Caco-2 (cell line): ENCODE measurements around the gene NDUFV1. TPM values are rescaled to one million over a fixed set of nuclear protein-coding genes. Genes with fewer than 3 reads are reported as not detected.

Experiments
- BruUV-seq: library from RNA; stranded (reverse); fragments of 400-500 nt; replicated peaks from 2 replicates; lab custom pipeline; 2021; lab: Mats Ljungman, UMichigan
- CTCF ChIA-PET: fragments of 300-600 bp; sonication (Branson Sonifier 250); formaldehyde crosslinking; loops from one replicate; lab custom pipeline; 2022; ENCODE audit warnings: antibody characterized with exemption; lab: Charles Lee
- POLR2A ChIA-PET: fragments of 300-600 bp; sonication (Branson Sonifier 250); formaldehyde crosslinking; loops from one replicate; lab custom pipeline; 2022; ENCODE audit warnings: antibody characterized with exemption; lab: Charles Lee
- DNase-seq, 2 experiments: peaks; one replicate each; pipeline versions ENCODE4 v3.0.0 to v3.0.0-alpha.2; 2020 to 2022
- H3K27me3 ChIP-seq: replicated peaks from 2 replicates; pipeline ENCODE4 v1.6.0; 2011; ENCODE audit warnings: low read length; ENCODE audit not compliant: control insufficient read depth, insufficient read depth
- H3K36me3 ChIP-seq: 2 replicates; pipeline ENCODE4 v1.5.1; 2011; ENCODE audit warnings: low read length; ENCODE audit not compliant: control insufficient read depth, insufficient read depth
- H3K4me1 ChIP-seq: fragments of 250-450 bp; sonication (Bioruptor Pico); 2 replicates; pipeline ENCODE4 v1.5.1; 2020; ENCODE audit warnings: mild to moderate bottlenecking
- H3K4me3 ChIP-seq: 2 replicates; pipeline ENCODE4 v1.5.1; 2011; ENCODE audit warnings: low read depth, mild to moderate bottlenecking, control low read depth, low read length
- H3K9me3 ChIP-seq: fragments of 250-450 bp; sonication (Bioruptor Pico); 2 replicates; pipeline ENCODE4 v1.5.1; 2020; ENCODE audit warnings: mild to moderate bottlenecking, moderate library complexity
- H3K27ac Mint-ChIP-seq: one replicate; pipeline ENCODE4 v1.8.0; 2022; ENCODE audit warnings: mixed read lengths; ENCODE audit not compliant: unreplicated experiment
- H3K27me3 Mint-ChIP-seq: one replicate; pipeline ENCODE4 v1.8.0; 2022; ENCODE audit warnings: mixed read lengths; ENCODE audit not compliant: insufficient read depth, unreplicated experiment
- H3K36me3 Mint-ChIP-seq: one replicate; pipeline ENCODE4 v1.8.0; 2022; ENCODE audit warnings: mild to moderate bottlenecking, mixed read lengths; ENCODE audit not compliant: insufficient read depth, unreplicated experiment
- H3K4me1 Mint-ChIP-seq: one replicate; pipeline ENCODE4 v1.8.0; 2022; ENCODE audit warnings: low read depth, mixed read lengths; ENCODE audit not compliant: unreplicated experiment
- H3K4me3 Mint-ChIP-seq: one replicate; pipeline ENCODE4 v1.8.0; 2022; ENCODE audit warnings: mild to moderate bottlenecking, moderate library complexity, mixed read lengths; ENCODE audit not compliant: unreplicated experiment
- H3K9me3 Mint-ChIP-seq: one replicate; pipeline ENCODE4 v1.8.0; 2022; ENCODE audit warnings: mixed read lengths; ENCODE audit not compliant: unreplicated experiment
- CTCF ChIP-seq, 2 experiments: fragments of 200-600 bp in 1 of 2; IDR thresholded peaks; 1 replicate in 1 of 2; 2 replicates in 1 of 2; pipeline versions ENCODE4 v1.5.1 to v1.8.0; 2011 to 2022; ENCODE audit warnings: antibody characterized with exemption in 1 of 2, control low read depth in 1 of 2, inconsistent platforms in 1 of 2, low read depth in 1 of 2, low read length in 1 of 2, mild to moderate bottlenecking in 1 of 2, moderate library complexity in 1 of 2; ENCODE audit not compliant: insufficient read depth in 1 of 2, severe bottlenecking in 1 of 2, unreplicated experiment in 1 of 2
- intact Hi-C: fragments of 100-400 bp; cut with micrococcal nuclease; formaldehyde crosslinking; loops from one replicate; pipeline ENCODE4 v1.10.0; 2022; ENCODE audit not compliant: unreplicated experiment
- total RNA-seq: library from RNA; stranded (reverse); gene quantifications from 2 replicates; pipeline ENCODE4 v1.2.3, GENCODE V29; 2022

Gene NDUFV1
- total RNA-seq, 1 experiment from 2014 or later: 358 TPM

GRCh38 chr11:67614730-67615714, 8.3 kb downstream of the NDUFV1 start:
- Mint-ChIP-seq H3K36me3 (peaks cover 26% of the 10 kb centered on the region), H3K27me3 (no peaks in the 10 kb centered on the region), H3K9me3 (no peaks in the 10 kb centered on the region), H3K27ac (no peak overlapping the region), H3K4me3 (no peak overlapping the region), H3K4me1 (peaks cover 6% of the 10 kb centered on the region)
- intact Hi-C loops: loop anchor here (2.0 kb wide), 1 partner anchor 42 kb away; no protein-coding TSS in a partner anchor
- no peaks in the 10 kb centered on the region for H3K4me1 ChIP-seq
- ChIA-PET CTCF (interaction anchor here (0.6 to 2.5 kb wide), 16 partner anchors 8 to 402 kb away, joined by 3 to 36 read pairs (median 4); partner anchors contain the start of genes GSTP1 and NUDT8), POLR2A (interaction anchor here (0.5 to 1.3 kb wide), 3 partner anchors 15 to 242 kb away, joined by 3 to 12 read pairs (median 6); partner anchors contain the start of genes CLCF1 and NUDT8)
- peak; percentile 55 to 66 for TF ChIP-seq CTCF (IDR thresholded peaks at IDR 0.05; ENCODE audit: insufficient read depth in 1 of 2, low read depth in 1 of 2, low read length in 1 of 2, severe bottlenecking in 1 of 2, unreplicated experiment in 1 of 2)
- no peaks in the 10 kb centered on the region for H3K27me3 ChIP-seq
- no TSS peak for BruUV-seq
- peaks cover 5% of the 10 kb centered on the region; the same call in 1 of the 2 replicates for H3K36me3 ChIP-seq
- DNase-seq: peak; percentile 66 to 78
- H3K9me3 ChIP-seq: no peaks in the 10 kb centered on the region
- no peak overlapping the region for H3K4me3 ChIP-seq

GRCh38 chr11:67615728-67616430, 9.1 kb downstream of the NDUFV1 start:
- Histone ChIP-seq H3K9me3 (no peaks in the 10 kb centered on the region), H3K27me3 (no peaks in the 10 kb centered on the region), H3K4me1 (no peaks in the 10 kb centered on the region), H3K36me3 (peaks cover 5% of the 10 kb centered on the region; the same call in 1 of the 2 replicates), H3K4me3 (no peak overlapping the region)
- peaks cover 20% of the 10 kb centered on the region for H3K36me3 Mint-ChIP-seq
- H3K27me3 Mint-ChIP-seq: no peaks in the 10 kb centered on the region
- intact Hi-C loops: loop anchor here (2.0 kb wide), 1 partner anchor 43 kb away; no protein-coding TSS in a partner anchor
- peaks cover 6% of the 10 kb centered on the region for H3K4me1 Mint-ChIP-seq
- DNase-seq: no peak
- ChIA-PET POLR2A (no interaction called here), CTCF (interaction anchor here (1.3 to 2.5 kb wide), 3 partner anchors 14 to 44 kb away, joined by 4 to 36 read pairs (median 6); partner anchors contain the start of genes GSTP1 and NUDT8)
- TF ChIP-seq CTCF (IDR thresholded peaks at IDR 0.05; ENCODE audit: insufficient read depth in 1 of 2, low read depth in 1 of 2, low read length in 1 of 2, severe bottlenecking in 1 of 2, unreplicated experiment in 1 of 2): no peak
- H3K4me3 Mint-ChIP-seq: no peak overlapping the region
- no peaks in the 10 kb centered on the region for H3K9me3 Mint-ChIP-seq
- no peak overlapping the region for H3K27ac Mint-ChIP-seq
- BruUV-seq: no TSS peak
